ENCODE measurements around the gene ZNF17. TPM values are rescaled to one million over a fixed set of nuclear protein-coding genes. Genes with fewer than 3 reads are reported as not detected.

Gene ZNF17
- total RNA-seq, 4 donors from 2014 or later, result 4.4 to 12.6 (median 6.2) TPM

- intact Hi-C loops (cut with DNase I), result no loop called here
- no peak for DNase-seq
- Histone ChIP-seq H3K27me3 (no peaks in the 10 kb centered on the region), H3K36me3 (peaks cover 15 to 74% (median 27%) of the 10 kb centered on the region in 3 donors), H3K9me3 (peaks cover 0 to 92% (median 49%) of the 10 kb centered on the region in 3 donors), H3K4me1 (no peaks in the 10 kb centered on the region), H3K4me3 (no peak overlapping the region), H3K27ac (no peak overlapping the region)
- WGBS, 2 donors, result 86 to 93% methylated on average over 3 of the region's 3 CpGs
- TF ChIP-seq POLR2A (IDR thresholded peaks at IDR 0.05) (no peak), CTCF (IDR thresholded peaks at IDR 0.05) (no peak)
Measured at GRCh38 chr19:57421037-57421436, 10.1 kb downstream of the ZNF17 start.

DNA sequence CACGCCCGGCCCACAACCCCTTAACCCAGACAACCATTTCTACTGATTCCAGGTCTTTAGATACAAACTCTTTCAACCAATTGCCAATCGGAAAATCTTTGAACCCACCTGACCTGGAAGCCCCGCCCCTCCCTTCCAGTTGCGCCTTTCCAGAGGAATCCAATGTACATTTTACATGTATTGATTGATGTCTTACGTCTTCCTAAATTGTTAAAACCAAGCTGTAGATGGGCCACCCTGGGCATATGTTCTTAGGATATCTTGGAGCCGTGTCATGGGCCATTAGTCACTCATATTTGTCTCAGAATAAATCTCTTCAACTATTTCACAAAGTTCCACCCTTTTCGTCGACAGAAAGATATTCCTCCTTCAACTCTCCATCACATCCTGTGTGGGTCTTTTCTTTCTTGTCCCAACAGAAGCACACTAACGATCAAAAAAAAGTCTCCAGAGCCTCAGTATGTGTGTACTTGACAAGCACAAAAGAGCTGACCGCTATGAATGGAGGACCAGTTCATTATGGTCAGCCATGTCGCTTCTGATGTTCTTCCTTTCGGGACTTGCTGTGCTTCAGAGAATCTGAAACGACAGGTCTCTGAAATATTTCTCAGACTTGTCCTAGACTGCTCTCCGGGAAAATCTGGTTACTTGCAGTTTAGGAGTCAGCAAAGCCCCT, 23.6 kb downstream of the ZNF17 start:
- Histone ChIP-seq H3K36me3 (peaks cover 3 to 21% (median 6%) of the 10 kb centered on the region in 3 donors), H3K27me3 (no peaks in the 10 kb centered on the region), H3K27ac (peak overlapping the region in 3 of 4 donors; percentile 82 to 88 (median 84)), H3K9me3 (peaks cover 0 to 14% (median 0%) of the 10 kb centered on the region in 3 donors), H3K4me1 (peaks cover 5 to 27% (median 16%) of the 10 kb centered on the region in 3 donors), H3K4me3 (peak overlapping the region; percentile 69 to 89 (median 76))
- no peak for TF ChIP-seq CTCF (IDR thresholded peaks at IDR 0.05)
- TF ChIP-seq POLR2A (IDR thresholded peaks at IDR 0.05), result no peak
- DNase-seq, result no peak
- intact Hi-C loops (cut with DNase I), result no loop called here
- 28 to 40% methylated on average over 13 to 15 of the region's 15 CpGs for WGBS, 2 donors

GRCh38 chr19:57435062-57435978, 24.4 kb downstream of the ZNF17 start, which contains the start of gene ZNF749:
Gene ZNF749 (plus strand): TSS chr19:57435325. CDS start chr19:57435579, 254 bp downstream.
- Histone ChIP-seq H3K36me3 (peaks cover 3 to 26% (median 6%) of the 10 kb centered on the region in 3 donors), H3K4me3 (peak within 1 kb of the TSS; percentile 69 to 89 (median 76)), H3K27me3 (no peaks in the 10 kb centered on the region), H3K4me1 (peaks cover 5 to 27% (median 16%) of the 10 kb centered on the region in 3 donors), H3K27ac (peak within 1 kb of the TSS; percentile 61 to 88 (median 83)), H3K9me3 (peaks cover 0 to 22% (median 0%) of the 10 kb centered on the region in 3 donors)
- TF ChIP-seq POLR2A (IDR thresholded peaks at IDR 0.05), result no peak
- no peak for TF ChIP-seq CTCF (IDR thresholded peaks at IDR 0.05)
- DNase-seq, result peak; percentile 97
- WGBS, 2 donors, result 0 to 1% methylated on average over 12 to 21 of the region's 61 CpGs
- intact Hi-C loops (cut with DNase I), result no loop called here

DNA sequence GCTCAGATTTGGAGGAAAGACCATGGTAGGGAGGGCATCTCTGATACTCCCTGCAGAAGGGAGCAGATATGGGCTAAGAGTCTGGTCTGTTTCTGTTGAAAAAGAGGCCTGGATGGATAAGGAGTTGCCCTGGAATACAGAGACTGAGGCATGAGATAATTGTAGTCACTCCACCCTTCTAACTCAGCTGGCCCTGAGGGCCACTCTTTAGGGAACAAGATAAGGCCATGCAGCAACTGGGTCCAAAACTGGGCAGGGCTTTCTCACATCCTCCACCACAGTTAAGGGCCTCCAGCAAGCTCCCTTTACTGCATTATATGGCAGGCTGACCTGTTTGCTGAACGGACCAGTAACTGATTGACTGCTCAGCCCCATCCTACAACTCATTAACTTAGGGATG, 25.5 kb downstream of the ZNF17 start:
- H3K36me3 ChIP-seq, result peaks cover 3 to 30% (median 6%) of the 10 kb centered on the region in 3 donors
- H3K27ac ChIP-seq, result peak overlapping the region in 1 of 4 donors; percentile 88
- 63 to 80% methylated on average over 1 of the region's 1 CpG for WGBS, 2 donors
- intact Hi-C loops (cut with DNase I), result no loop called here
- H3K4me3 ChIP-seq, result peak overlapping the region in 2 of 4 donors; percentile 74 to 89
- TF ChIP-seq CTCF (IDR thresholded peaks at IDR 0.05) (no peak), POLR2A (IDR thresholded peaks at IDR 0.05) (no peak)
- DNase-seq, result no peak
- peaks cover 5 to 27% (median 16%) of the 10 kb centered on the region in 3 donors for H3K4me1 ChIP-seq
- peaks cover 0 to 32% (median 0%) of the 10 kb centered on the region in 3 donors for H3K9me3 ChIP-seq
- H3K27me3 ChIP-seq, result no peaks in the 10 kb centered on the region
